Brain pericyte (primary cell): ENCODE data around the gene LDAH.

ENCODE experiments used
- DNase-seq: peaks from one replicate; pipeline ENCODE4 v3.0.0-alpha.2; 2012; ENCODE audit warnings: low read depth, low spot score

Gene LDAH

DNA sequence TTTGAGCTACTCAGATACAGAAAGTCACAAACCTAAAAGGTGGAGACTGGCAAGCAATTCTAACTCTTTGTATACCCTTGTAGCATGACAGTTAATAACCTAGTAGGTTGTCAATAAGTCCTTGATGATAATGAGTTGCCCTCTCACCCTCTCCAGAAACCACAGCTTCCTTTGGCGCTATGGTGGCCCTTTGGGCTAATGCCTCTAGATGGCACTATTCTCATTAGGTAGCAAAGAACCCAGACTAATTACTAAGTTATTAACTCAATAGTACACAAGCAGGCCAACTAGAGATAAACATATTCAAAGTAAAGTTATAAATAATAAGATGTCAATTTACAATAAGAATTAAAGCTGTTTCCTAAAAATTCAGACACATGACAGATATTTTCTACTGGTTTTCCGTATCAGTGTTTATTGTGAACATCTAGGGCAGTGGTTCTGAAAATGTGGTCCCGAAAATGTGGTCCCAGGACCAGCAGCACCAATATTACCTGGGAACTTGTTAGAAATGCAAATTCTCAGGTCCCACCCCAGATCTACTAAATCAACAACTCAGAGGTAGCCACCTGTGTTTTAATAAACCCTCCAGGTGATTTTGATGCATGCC, 41.1 kb downstream of the LDAH start:
- no peak for DNase-seq

GRCh38 chr2:20771299-20771698, 51.6 kb downstream of the LDAH start:
- DNase-seq: no peak

DNA sequence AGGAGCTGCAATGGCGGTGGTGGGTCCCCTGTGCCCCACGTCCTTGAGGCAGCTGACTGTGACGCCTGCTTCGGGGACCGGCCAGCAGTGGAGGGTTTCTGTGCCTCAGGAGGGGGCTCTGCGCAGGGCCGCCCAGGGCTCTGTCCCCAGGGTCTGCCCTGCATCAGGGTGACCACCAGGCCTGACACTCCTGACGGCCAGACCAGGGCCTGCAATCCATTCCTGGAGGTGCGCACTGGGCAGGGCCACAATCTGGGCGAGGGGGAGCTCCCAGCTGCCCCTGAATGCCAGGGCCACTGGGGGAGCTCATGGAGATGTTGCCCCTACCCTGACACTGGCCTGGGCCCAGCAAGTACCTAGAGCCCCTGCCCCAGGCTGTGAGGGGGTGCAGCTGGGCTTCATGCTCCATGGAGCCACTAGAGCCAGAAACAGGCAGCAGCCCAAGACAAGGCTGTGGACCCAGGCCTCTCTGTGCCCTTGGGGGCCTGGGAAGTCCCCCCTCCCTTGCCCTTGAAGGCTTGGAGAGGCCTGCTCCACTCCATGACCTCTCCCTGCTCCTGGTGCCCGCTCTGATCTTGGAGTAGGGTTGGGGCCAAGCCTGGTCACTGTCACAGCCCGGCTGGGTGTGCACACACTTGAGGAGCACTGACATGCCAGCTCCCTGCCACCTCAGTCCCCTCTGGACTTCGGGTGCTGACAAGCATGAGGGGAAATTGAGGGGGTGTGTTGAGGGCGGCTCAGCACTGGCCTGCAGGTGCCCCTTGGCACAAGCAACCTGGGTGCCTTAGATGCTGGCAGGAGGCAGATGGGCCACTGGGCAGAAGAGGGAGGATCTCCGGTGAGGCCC, 55.9 kb downstream of the LDAH start:
- DNase-seq: no peak

DNA sequence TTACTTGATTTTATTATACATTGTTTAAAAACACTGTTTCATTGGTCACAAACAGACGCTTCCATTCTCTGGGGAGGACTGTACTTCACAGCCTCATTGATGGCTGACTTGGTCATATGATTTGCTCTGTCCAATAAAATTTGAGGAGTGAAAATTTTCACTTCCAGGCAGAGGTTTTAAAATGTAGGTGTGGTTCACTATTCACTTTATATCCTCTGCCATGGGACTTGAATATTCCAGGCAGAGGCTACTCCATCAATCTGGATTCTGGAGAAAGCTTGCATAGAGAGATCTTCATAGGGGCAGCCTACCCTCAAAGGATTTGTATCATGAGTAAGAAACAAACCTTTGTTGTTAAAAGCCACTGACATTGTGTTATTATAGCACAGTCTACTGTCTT, 56.7 kb downstream of the LDAH start:
- DNase-seq: no peak

DNA sequence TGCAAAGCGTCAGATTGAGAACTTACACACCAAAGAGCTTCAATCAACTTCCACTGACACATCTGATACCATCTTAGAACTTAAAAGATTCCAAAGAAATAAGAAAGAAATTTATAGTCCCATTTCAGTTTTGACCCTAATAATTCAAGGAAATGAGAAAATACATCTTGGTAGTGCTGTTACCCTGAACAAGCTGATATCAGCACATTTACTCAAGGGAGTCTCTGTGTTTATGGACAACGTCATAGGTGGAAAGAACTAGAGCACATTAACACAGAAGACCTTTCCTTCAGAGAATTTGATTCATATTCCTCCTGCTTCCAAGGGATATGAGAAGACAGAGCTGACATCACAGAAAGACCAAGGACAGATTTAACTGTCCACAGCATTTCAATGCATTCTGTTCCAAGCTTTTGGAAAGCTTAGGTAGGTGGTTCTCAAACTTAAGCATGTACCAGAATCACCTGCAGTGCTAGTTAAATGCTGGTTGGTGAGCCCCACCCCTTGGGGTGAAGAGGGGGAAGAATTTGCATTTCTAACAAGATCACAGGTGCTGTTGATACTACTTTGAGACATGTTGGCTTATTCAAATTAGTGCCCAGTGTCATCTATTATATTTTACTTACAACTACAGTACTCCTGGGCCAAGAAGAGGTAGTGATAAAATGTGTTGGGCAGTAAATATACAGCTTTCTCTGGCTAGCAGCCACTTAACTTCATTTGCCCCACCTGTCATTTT, 59.8 kb downstream of the LDAH start:
- DNase-seq: no peak

GRCh38 chr2:20759487-20759886, 63.4 kb downstream of the LDAH start:
- DNase-seq: no peak

DNA sequence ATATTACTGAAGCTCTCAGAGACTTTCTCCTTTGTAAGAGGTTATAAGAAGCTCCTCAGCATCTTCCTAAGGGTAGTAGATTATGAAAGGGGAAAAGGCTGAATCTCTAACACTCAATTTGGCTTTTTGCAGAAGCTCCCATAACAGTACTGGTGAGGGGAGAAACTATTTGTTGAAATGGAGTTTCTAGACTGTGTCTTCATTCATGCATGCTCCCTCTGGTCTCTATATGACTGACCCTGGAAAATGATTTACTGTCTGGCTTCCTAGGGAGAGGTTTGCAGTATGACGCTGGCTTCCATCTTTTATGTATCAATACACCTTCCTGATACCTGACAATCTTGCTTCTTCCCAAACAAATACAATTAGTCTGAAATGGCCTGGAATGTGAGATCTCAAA, 63.9 kb downstream of the LDAH start:
- DNase-seq: no peak

- DNase-seq: no peak
Measured at GRCh38 chr2:20757405-20758090, 65.4 kb downstream of the LDAH start.

GRCh38 chr2:20755132-20755800, 67.6 kb downstream of the LDAH start:
- DNase-seq: no peak

- no peak for DNase-seq
Measured at GRCh38 chr2:20752293-20752692, 70.6 kb downstream of the LDAH start.

DNA sequence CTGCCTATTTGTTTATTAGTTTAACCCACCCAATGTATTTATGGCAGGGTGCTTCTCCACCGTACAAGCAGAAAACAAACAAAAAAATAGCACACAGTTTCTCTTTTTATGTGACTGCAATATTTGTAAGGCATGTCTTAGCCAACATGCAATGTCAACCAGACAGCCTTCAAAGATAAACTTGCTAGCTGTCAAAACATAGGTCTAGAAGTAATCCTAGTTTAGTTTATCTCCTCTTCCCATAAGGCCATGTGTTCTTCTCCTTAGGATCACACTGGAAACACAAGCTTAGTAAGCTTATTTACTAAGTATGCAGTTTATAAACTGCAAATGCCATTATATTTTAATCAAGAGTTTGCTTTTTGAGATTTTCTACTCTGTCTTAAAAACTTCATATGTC, 75.6 kb downstream of the LDAH start:
- no peak for DNase-seq

GRCh38 chr2:20745924-20746555, 76.9 kb downstream of the LDAH start:
- DNase-seq: no peak

DNA sequence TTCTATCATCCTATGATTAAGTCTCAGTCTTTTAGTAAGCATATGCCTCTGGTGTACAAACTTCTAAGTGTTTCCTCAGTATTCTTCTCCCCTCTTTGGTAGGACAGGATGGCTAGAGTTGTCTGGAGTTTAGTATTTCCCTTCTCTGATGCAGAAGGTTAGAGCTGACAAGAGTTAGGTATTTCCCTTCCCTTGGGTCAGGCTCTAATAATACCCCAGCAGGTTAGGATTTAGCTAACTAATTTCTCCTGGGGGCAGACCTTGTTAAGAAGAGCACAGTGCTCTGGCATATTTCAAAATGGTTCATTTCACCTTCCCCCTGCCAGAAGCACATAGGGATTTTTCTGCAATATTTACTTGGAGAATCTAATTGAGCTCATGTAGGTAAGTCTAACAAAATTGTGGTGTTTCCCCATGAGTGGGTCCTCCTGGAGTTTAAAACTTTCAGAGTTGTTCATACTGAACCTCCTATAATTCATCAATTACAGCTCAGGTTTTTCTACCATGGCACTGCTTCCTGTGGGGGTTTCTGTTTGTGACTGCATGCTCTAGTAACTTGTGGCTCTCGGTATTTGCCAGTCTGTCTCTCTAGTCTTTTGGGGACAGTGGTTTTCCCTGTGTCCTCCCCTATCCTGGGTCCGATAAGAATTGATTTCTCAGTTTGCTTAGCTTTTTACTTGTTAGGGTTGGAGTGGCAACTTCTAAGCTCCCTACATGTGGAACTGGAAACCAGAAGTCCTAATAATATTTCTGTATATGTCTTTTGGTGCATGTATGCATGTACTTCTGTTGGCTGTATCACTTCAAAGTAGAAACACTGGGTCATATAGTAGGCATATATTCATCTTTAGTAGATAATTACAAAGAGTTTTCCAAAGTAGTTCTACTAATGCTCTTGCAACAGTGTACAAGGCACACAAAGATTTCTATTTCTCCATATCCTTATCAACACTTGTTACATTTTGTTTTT, 78.2 kb downstream of the LDAH start:
- DNase-seq: no peak

DNA sequence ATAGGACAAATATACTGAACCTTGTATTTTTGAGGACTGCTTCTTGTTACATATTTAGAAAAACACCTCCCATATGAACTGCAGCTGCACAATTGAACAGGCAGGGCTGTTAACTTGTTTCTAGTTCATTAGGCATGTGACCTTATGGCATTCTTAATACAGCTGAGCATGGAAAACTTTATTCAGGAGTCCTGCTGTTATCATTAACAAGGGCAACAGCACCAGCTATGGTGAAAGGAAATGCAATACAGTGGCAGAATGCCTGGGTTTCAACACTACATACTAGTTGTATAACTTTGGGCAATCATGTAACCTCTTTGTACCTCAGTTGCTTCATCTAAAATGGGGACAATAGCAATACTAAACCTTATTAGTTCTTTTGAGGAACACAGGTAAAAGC, 84.1 kb downstream of the LDAH start:
- no peak for DNase-seq

DNA sequence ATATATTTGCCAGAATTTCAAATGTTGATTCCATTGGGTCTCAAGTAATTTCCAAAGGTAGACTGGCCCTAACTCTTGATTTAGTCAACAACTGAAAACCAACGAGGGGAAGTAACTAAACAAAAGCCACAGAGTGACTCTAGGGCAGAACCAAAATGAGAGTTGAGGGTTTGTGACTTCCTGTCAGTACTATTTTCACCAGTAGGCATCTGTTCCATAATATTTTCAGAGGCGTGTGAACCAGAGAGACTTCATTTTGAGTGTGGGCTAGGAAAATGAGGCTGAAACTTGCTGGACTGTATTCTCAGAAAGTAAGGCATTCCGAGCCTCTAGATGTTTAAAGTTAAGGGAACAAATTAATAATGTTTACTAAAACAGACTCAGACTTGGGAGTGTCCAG, 85.4 kb downstream of the LDAH start:
- DNase-seq: no peak

DNA sequence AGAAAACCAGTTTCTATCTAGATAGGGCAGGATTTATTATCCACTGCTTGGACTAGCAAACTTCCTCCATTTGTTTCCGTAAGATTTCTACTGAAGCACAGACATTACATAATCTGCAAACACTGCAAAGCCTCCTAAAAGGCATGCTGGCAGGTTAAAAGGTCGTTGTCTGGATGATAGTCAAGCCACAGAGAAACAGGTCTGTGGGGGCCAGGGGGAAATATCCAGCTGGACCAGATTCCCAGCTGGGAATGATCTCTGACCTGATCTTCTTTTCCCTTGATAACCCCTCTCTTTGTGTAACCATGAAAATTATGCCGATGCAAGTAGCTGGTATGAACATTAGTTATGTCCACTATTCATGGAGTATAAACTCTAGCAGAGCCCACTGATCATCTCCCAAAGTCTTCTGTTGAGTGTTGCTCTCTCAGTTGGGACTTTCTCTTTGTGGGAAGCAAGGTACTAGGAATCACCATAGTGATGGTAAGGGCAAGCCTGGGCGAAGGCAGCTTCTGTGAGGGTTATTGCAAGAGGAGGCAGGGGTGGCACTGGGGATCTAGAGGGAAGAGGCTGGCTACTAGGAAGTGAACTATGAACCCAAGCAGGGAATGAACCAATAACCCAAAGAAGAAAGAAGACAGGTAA, 94.7 kb downstream of the LDAH start:
- no peak for DNase-seq

DNA sequence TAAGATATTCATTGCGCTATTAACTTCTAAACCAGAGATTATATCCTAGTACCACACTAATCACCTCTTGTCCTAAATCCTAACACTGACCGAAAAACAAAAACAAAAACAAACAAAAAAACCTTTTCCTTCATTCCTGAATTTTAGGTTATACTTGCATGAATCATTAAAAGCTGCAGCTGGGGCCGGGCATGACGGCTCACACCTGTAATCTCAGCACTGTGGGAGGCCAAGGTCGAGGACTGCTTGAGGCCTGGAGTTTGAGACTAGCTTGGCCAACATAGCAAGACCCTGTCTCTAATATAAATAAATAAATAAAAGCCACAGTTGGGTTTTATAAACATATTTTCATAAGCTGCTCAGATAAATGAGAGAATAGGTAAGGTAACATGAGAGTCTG, 96.0 kb downstream of the LDAH start:
- no peak for DNase-seq

- no peak for DNase-seq
Measured at GRCh38 chr2:20725782-20726181, 97.1 kb downstream of the LDAH start.

DNA sequence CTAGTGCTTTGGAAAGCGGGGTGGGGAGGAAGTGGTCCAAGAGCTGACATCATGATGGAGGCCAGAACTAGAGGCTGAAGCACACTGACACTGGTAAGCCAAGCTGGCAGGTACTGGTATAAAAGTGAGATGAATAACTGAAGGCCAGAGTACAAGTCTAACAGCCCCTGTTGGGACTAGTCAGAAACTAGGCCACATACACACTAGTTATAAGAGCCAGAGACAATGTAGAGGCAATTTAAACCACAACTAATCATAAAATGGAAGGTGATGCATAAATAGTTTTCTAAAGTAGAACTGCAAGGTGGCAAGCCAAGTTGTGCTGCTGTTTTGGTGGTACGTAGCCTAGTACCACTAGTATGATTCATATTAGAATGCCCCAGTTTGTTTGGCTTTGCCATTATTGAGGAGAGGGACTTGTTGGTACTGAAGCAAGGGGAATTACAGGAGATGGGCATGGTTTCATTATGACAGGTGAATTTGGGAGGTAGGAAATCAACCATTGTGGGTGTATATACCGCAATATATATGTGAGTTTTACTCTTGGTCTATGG, 98.3 kb downstream of the LDAH start:
- DNase-seq: no peak
